Nephron (organoid): ENCODE data around the gene TNFRSF25.

ENCODE experiments used
- H3K27ac Mint-ChIP-seq, 3 experiments: 2 replicates each; pipeline ENCODE4 v1.8.0; 2020; ENCODE audit warnings: mixed read lengths in 3 of 3, mild to moderate bottlenecking in 2 of 3, moderate library complexity in 1 of 3
- H3K27me3 Mint-ChIP-seq: 2 replicates; pipeline ENCODE4 v1.8.0; 2021; ENCODE audit warnings: low read depth, mild to moderate bottlenecking, moderate library complexity, mixed read lengths
- H3K36me3 Mint-ChIP-seq: 2 replicates; pipeline ENCODE4 v1.8.0; 2020; ENCODE audit warnings: low read depth, mixed read lengths
- H3K4me1 Mint-ChIP-seq: 2 replicates; pipeline ENCODE4 v1.8.0; 2020; ENCODE audit warnings: mixed read lengths
- H3K4me3 Mint-ChIP-seq, 3 experiments: 2 replicates each; pipeline ENCODE4 v1.8.0; 2020; ENCODE audit warnings: mild to moderate bottlenecking in 3 of 3, mixed read lengths in 3 of 3, moderate library complexity in 2 of 3
- H3K9me3 Mint-ChIP-seq: 2 replicates; pipeline ENCODE4 v1.8.0; 2020; ENCODE audit warnings: mixed read lengths
- CTCF ChIP-seq, 3 experiments: fragments of 200-600 bp; sonication (generic); IDR thresholded peaks; one replicate each; pipeline ENCODE4 v1.5.0; 2021; ENCODE audit warnings: antibody characterized with exemption in 3 of 3; ENCODE audit not compliant: unreplicated experiment in 3 of 3

The TNFRSF25 gene

GRCh38 chr1:6462412-6463119, 3.4 kb downstream of the TNFRSF25 start:
- peaks cover 5% of the 10 kb centered on the region for H3K4me1 Mint-ChIP-seq
- no peak for TF ChIP-seq CTCF (IDR thresholded peaks at IDR 0.05; ENCODE audit: unreplicated experiment in 3 of 3)
- peaks cover 10% of the 10 kb centered on the region for H3K27me3 Mint-ChIP-seq
- H3K27ac Mint-ChIP-seq, result no peak overlapping the region
- peaks cover 14% of the 10 kb centered on the region for H3K36me3 Mint-ChIP-seq
- no peak overlapping the region for H3K4me3 Mint-ChIP-seq
- no peaks in the 10 kb centered on the region for H3K9me3 Mint-ChIP-seq

- Mint-ChIP-seq H3K4me1 (peaks cover 5% of the 10 kb centered on the region), H3K9me3 (no peaks in the 10 kb centered on the region), H3K4me3 (no peak overlapping the region), H3K36me3 (peaks cover 14% of the 10 kb centered on the region), H3K27ac (no peak overlapping the region), H3K27me3 (peaks cover 9% of the 10 kb centered on the region)
- no peak for TF ChIP-seq CTCF (IDR thresholded peaks at IDR 0.05; ENCODE audit: unreplicated experiment in 3 of 3)
These were observed 4.2 kb downstream of the TNFRSF25 start for GRCh38 chr1:6461538-6462411.

- Mint-ChIP-seq H3K9me3 (no peaks in the 10 kb centered on the region), H3K27me3 (peaks cover 8% of the 10 kb centered on the region), H3K36me3 (peaks cover 14% of the 10 kb centered on the region), H3K4me3 (no peak overlapping the region), H3K27ac (no peak overlapping the region), H3K4me1 (peaks cover 5% of the 10 kb centered on the region)
- no peak for TF ChIP-seq CTCF (IDR thresholded peaks at IDR 0.05; ENCODE audit: unreplicated experiment in 3 of 3)
These were observed 4.9 kb downstream of the TNFRSF25 start for GRCh38 chr1:6461051-6461530.

GRCh38 chr1:6460301-6461050, 5.5 kb downstream of the TNFRSF25 start:
- peaks cover 5% of the 10 kb centered on the region for H3K4me1 Mint-ChIP-seq
- H3K27me3 Mint-ChIP-seq, result peaks cover 8% of the 10 kb centered on the region
- TF ChIP-seq CTCF (IDR thresholded peaks at IDR 0.05; ENCODE audit: unreplicated experiment in 3 of 3), result no peak
- no peaks in the 10 kb centered on the region for H3K9me3 Mint-ChIP-seq
- H3K36me3 Mint-ChIP-seq, result peaks cover 14% of the 10 kb centered on the region
- H3K27ac Mint-ChIP-seq, result no peak overlapping the region
- peak overlapping the region in 1 of 3 experiments; percentile 19 for H3K4me3 Mint-ChIP-seq

GRCh38 chr1:6459850-6460265, 6.1 kb downstream of the TNFRSF25 start:
- H3K4me1 Mint-ChIP-seq, result peaks cover 5% of the 10 kb centered on the region
- H3K36me3 Mint-ChIP-seq, result peaks cover 14% of the 10 kb centered on the region
- H3K9me3 Mint-ChIP-seq, result no peaks in the 10 kb centered on the region
- H3K27me3 Mint-ChIP-seq, result peaks cover 8% of the 10 kb centered on the region
- peak overlapping the region in 1 of 3 experiments; percentile 42 for H3K27ac Mint-ChIP-seq
- H3K4me3 Mint-ChIP-seq, result no peak overlapping the region
- TF ChIP-seq CTCF (IDR thresholded peaks at IDR 0.05; ENCODE audit: unreplicated experiment in 3 of 3), result no peak
